GM23338 (cell line): ENCODE results near the gene ADGRG6. TPM values are rescaled to one million over a fixed set of nuclear protein-coding genes. Genes with fewer than 3 reads are reported as not detected.

Experiments
- ATAC-seq: fragments of 200-7000 bp; cut with Tn5 transposase; 3 replicates; pipeline ENCODE4 v1.9.1; 2020
- DNase-seq: peaks from one replicate; pipeline ENCODE4 v3.0.0-alpha.2; 2015; ENCODE audit warnings: low spot score
- H2AFZ ChIP-seq: fragments of 200-600 bp; sonication (generic); 2 replicates; pipeline ENCODE4 v1.8.0; 2016; ENCODE audit warnings: antibody characterized with exemption, mild to moderate bottlenecking, moderate library complexity
- H3F3A ChIP-seq: fragments of 200-600 bp; sonication (generic); replicated peaks from 2 replicates; pipeline ENCODE4 v1.8.0; 2017; ENCODE audit warnings: antibody characterized with exemption, mixed run types, low read depth
- H3K27ac ChIP-seq: fragments of 200-600 bp; sonication (generic); 2 replicates; pipeline ENCODE4 v1.6.1; 2016; ENCODE audit warnings: low read depth
- H3K27me3 ChIP-seq: fragments of 200-600 bp; sonication (generic); 2 replicates; pipeline ENCODE4 v1.8.0; 2016; ENCODE audit warnings: mild to moderate bottlenecking, mixed run types, moderate library complexity; ENCODE audit not compliant: insufficient read depth
- H3K36me3 ChIP-seq: fragments of 200-600 bp; sonication (generic); 2 replicates; pipeline ENCODE4 v1.8.0; 2016; ENCODE audit warnings: mild to moderate bottlenecking; ENCODE audit not compliant: insufficient read depth
- H3K4me1 ChIP-seq: fragments of 200-600 bp; sonication (generic); 2 replicates; pipeline ENCODE4 v1.8.0; 2016; ENCODE audit warnings: mild to moderate bottlenecking, moderate library complexity; ENCODE audit not compliant: insufficient read depth
- H3K4me2 ChIP-seq: fragments of 200-600 bp; sonication (generic); 2 replicates; pipeline ENCODE4 v1.7.1; 2017; ENCODE audit warnings: mixed run types
- H3K4me3 ChIP-seq: fragments of 200-600 bp; sonication (generic); 2 replicates; pipeline ENCODE4 v1.6.1; 2016; ENCODE audit warnings: mixed run types
- H3K79me2 ChIP-seq: fragments of 200-600 bp; sonication (generic); replicated peaks from 2 replicates; pipeline ENCODE4 v1.8.0; 2017; ENCODE audit warnings: mild to moderate bottlenecking; ENCODE audit not compliant: insufficient read depth
- H3K9me2 ChIP-seq: fragments of 200-600 bp; sonication (generic); 2 replicates; pipeline ENCODE4 v1.8.0; 2017; ENCODE audit not compliant: insufficient read depth
- H4K20me1 ChIP-seq: fragments of 200-600 bp; sonication (generic); replicated peaks from 2 replicates; pipeline ENCODE4 v1.8.0; 2017; ENCODE audit warnings: mild to moderate bottlenecking; ENCODE audit not compliant: insufficient read depth
- H3K27ac Mint-ChIP-seq: 2 replicates; pipeline ENCODE4 v1.8.0; 2020; ENCODE audit warnings: inconsistent platforms, mild to moderate bottlenecking, moderate library complexity, mixed read lengths
- H3K27me3 Mint-ChIP-seq: 3 replicates; pipeline ENCODE4 v1.8.0; 2022; ENCODE audit warnings: low read depth, mild to moderate bottlenecking, moderate library complexity, mixed read lengths, inconsistent platforms; ENCODE audit not compliant: insufficient read depth, poor library complexity
- H3K36me3 Mint-ChIP-seq: 3 replicates; pipeline ENCODE4 v1.8.0; 2021; ENCODE audit warnings: low read depth, mild to moderate bottlenecking, inconsistent platforms, moderate library complexity, mixed read lengths
- H3K4me1 Mint-ChIP-seq: 3 replicates; pipeline ENCODE4 v1.8.0; 2020; ENCODE audit warnings: mild to moderate bottlenecking, inconsistent platforms, mixed read lengths
- H3K4me3 Mint-ChIP-seq: 3 replicates; pipeline ENCODE4 v1.8.0; 2021; ENCODE audit warnings: moderate library complexity, mild to moderate bottlenecking, inconsistent platforms, mixed read lengths
- H3K9me3 Mint-ChIP-seq: 3 replicates; pipeline ENCODE4 v1.8.0; 2020; ENCODE audit warnings: moderate library complexity, mild to moderate bottlenecking, inconsistent platforms, mixed read lengths
- CREB1 ChIP-seq: fragments of 250-450 bp; sonication (Bioruptor Pico); IDR thresholded peaks from 2 replicates; pipeline ENCODE4 v1.5.0; 2020; ENCODE audit warnings: low read depth, mild to moderate bottlenecking, moderate library complexity
- CTCF ChIP-seq, 2 experiments: fragments of 200-600 bp in 1 of 2; sonication (generic) in 1 of 2; conservative IDR thresholded peaks; 2 replicates each; pipeline versions ENCODE4 v1.5.1 to v1.6.1; 2016 to 2017; ENCODE audit warnings: antibody characterized with exemption in 2 of 2, low read depth in 2 of 2, mild to moderate bottlenecking in 2 of 2, moderate library complexity in 1 of 2
- EZH2 ChIP-seq: fragments of 200-600 bp; sonication (generic); IDR thresholded peaks from one replicate; pipeline ENCODE4 v1.8.0; 2017; ENCODE audit warnings: antibody characterized with exemption, mild to moderate bottlenecking, low read depth; ENCODE audit not compliant: unreplicated experiment
- POLR2AphosphoS5 ChIP-seq: IDR thresholded peaks from 2 replicates; pipeline ENCODE4 v1.6.1; 2016; ENCODE audit warnings: antibody characterized with exemption, low read depth
- REST ChIP-seq: IDR thresholded peaks from one replicate; pipeline ENCODE4 v1.6.1; 2018; ENCODE audit warnings: antibody characterized with exemption; ENCODE audit not compliant: unreplicated experiment
- ZNF114 ChIP-seq: fragments of 250-450 bp; sonication (Bioruptor Pico); IDR thresholded peaks from 2 replicates; pipeline ENCODE4 v1.5.0; 2020; ENCODE audit warnings: mild to moderate bottlenecking, moderate library complexity
- polyA plus RNA-seq: library from polyadenylated mRNA; unstranded; fragments of >200 nt; fragmentation: Nextera tagmentation; extraction: Ambion mirVana; gene quantifications from 2 replicates; pipeline ENCODE4 v1.2.1, GENCODE V29; 2016
- total RNA-seq: library from RNA; depleted of rRNA; stranded (reverse); fragments of >200 nt; shearing (Covaris generic); gene quantifications from 2 replicates; pipeline ENCODE4 v1.2.3, GENCODE V29; 2014
- TF ChIP-seq, protein P1 (sequence below): IDR thresholded peaks from 2 replicates; pipeline ENCODE4 v1.6.1; 2016; ENCODE audit warnings: antibody characterized with exemption

Gene ADGRG6
- total and polyA plus RNA-seq, 2 experiments from 2014 or later: 1.3 to 7.7 TPM

- no peaks in the 10 kb centered on the region for H3K79me2 ChIP-seq
- Mint-ChIP-seq H3K27ac (no peak overlapping the region), H3K36me3 (no peaks in the 10 kb centered on the region), H3K4me1 (peaks cover 5% of the 10 kb centered on the region; the same call in 1 of the 3 replicates), H3K9me3 (no peaks in the 10 kb centered on the region), H3K27me3 (no peaks in the 10 kb centered on the region), H3K4me3 (no peak overlapping the region)
- H3K36me3 ChIP-seq: no peaks in the 10 kb centered on the region
- H3F3A ChIP-seq: no peaks in the 10 kb centered on the region
- H4K20me1 ChIP-seq: no peaks in the 10 kb centered on the region
- H3K9me2 ChIP-seq: no peaks in the 10 kb centered on the region
- no peak for ATAC-seq
- no peaks in the 10 kb centered on the region for H3K4me1 ChIP-seq
- no peaks in the 10 kb centered on the region for H3K27me3 ChIP-seq
- TF ChIP-seq EZH2: no peak
- no peak for TF ChIP-seq ZNF114 (CRISPR knock-in tag)
- no peak for TF ChIP-seq REST
- TF ChIP-seq CREB1 (CRISPR knock-in tag): no peak
- H3K4me2 ChIP-seq: no peak overlapping the region
- H2AFZ ChIP-seq: no peak overlapping the region
- no peak overlapping the region for H3K27ac ChIP-seq
- no peak for DNase-seq
- H3K4me3 ChIP-seq: no peak overlapping the region
These were observed 168.6 kb downstream of the ADGRG6 start for GRCh38 chr6:142470421-142470820.

- Mint-ChIP-seq H3K36me3 (peaks cover 6% of the 10 kb centered on the region; the same call in 2 of the 3 replicates), H3K27ac (no peak overlapping the region), H3K4me1 (peaks cover 6% of the 10 kb centered on the region), H3K27me3 (no peaks in the 10 kb centered on the region), H3K4me3 (peak overlapping the region; percentile 28; the same call in 1 of the 3 replicates), H3K9me3 (no peaks in the 10 kb centered on the region; the same call in 2 of the 3 replicates)
- H2AFZ ChIP-seq: no peak overlapping the region
- H3K4me1 ChIP-seq: no peaks in the 10 kb centered on the region; the same call in 1 of the 2 replicates
- no peaks in the 10 kb centered on the region for H3K9me2 ChIP-seq
- H3K36me3 ChIP-seq: no peaks in the 10 kb centered on the region
- ATAC-seq (peak; percentile 100), DNase-seq (peak; percentile 93)
- H3K79me2 ChIP-seq: no peaks in the 10 kb centered on the region
- no peaks in the 10 kb centered on the region for H3K27me3 ChIP-seq
- H3K4me3 ChIP-seq: no peak overlapping the region
- H3F3A ChIP-seq: no peaks in the 10 kb centered on the region
- no peak overlapping the region for H3K4me2 ChIP-seq
- H4K20me1 ChIP-seq: no peaks in the 10 kb centered on the region
- H3K27ac ChIP-seq: no peak overlapping the region
- TF ChIP-seq CTCF (conservative IDR thresholded peaks at IDR 0.05; ENCODE audit: low read depth in 2 of 2): peak; percentile 82 to 97
- TF ChIP-seq, protein P1, sequence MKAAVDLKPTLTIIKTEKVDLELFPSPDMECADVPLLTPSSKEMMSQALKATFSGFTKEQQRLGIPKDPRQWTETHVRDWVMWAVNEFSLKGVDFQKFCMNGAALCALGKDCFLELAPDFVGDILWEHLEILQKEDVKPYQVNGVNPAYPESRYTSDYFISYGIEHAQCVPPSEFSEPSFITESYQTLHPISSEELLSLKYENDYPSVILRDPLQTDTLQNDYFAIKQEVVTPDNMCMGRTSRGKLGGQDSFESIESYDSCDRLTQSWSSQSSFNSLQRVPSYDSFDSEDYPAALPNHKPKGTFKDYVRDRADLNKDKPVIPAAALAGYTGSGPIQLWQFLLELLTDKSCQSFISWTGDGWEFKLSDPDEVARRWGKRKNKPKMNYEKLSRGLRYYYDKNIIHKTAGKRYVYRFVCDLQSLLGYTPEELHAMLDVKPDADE: no peak
- TF ChIP-seq POLR2AphosphoS5: no peak
- TF ChIP-seq CREB1 (CRISPR knock-in tag): no peak
These were observed 172.9 kb downstream of the ADGRG6 start for GRCh38 chr6:142474531-142475289.
